ENCODE data around the gene APBA2.
"Not testable (repeated sequence)": the region's sequence is repeated elsewhere in the genome, so short reads cannot be mapped to it uniquely, and the experiment has no call there.

The APBA2 gene

DNA sequence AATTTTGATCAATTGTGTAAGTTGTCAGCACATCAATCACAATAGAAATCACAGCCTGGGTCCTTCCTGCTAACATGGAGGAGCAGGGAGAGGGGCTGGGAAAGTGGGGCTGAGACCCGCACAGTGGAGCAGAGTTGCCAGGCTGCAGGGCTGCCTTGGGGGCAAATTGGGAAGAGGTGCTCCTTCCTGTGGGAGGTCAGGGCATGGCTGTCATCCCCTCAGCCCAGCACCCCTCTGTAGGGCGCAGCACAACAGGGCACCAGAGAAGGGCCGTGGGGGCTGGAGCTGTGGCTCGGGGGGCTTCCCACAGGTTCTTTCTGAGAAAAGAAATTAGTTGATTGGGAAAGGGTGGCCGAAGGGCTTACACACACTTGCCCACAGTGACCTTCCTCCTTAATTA is 257.5 kb downstream of the APBA2 start:
- DNase-seq, result no peak

DNA sequence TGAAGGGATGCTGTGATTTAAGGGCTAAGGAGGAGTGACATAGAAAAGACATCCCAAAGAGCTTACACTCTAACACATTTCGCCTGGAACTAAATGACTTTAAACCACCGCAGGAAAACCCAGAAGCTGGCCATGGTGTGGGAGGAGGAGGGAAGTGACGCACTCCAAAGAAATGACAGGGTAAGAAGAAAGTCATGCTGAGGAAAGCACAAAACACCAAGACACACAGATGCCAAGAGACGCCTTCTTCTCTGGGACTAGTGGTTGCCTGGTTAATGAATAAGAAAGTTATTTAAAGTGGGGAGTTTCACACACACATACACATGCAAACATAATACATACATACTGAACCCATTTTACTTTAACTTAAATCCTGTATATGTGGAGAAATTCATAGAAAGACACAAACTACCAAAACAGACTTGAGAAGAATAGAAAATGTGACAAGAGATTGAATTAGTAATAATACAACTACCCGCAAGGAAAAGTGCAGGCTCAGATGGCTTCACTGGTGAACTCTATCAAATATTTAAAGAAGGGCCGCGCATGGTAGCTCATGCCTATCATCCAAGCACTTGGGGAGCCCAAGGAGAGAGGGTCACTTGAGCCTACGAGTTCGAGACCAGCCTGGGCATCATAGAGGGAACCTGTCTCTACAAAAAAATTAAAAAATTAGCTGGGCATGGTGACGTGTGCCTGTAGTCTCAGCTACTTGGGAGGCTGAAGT is 258.3 kb downstream of the APBA2 start:
- peak; percentile 83 for DNase-seq

- no peak for DNase-seq
These were observed 263.9 kb downstream of the APBA2 start for GRCh38 chr15:29149738-29150075.

GRCh38 chr15:29150515-29151483 is 265.0 kb downstream of the APBA2 start:
- no peak for DNase-seq

- DNase-seq, result no peak
These were observed 265.7 kb downstream of the APBA2 start for GRCh38 chr15:29151484-29151857.

DNA sequence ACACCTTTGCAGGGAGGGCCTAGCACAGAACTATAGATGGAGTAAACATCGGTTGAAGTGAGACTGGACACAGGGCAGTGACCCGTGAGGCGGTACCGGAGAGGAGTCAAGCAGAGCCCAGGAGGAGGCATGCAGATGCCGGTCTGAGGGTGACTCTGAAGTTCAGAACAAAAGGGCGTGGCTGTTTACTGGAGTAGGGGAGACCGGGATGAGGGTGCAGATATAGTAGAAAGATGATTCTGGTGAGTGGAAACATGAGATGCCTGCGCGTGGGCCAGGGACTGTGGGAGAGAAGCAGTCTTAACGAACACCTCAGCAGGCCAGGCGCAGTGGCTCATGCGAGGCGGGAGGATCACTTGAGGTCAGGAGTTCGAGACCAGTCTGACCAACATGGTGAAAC is 270.7 kb downstream of the APBA2 start:
- no peak for DNase-seq

- no peak for DNase-seq
These were observed 274.1 kb downstream of the APBA2 start for GRCh38 chr15:29159771-29160455.

DNA sequence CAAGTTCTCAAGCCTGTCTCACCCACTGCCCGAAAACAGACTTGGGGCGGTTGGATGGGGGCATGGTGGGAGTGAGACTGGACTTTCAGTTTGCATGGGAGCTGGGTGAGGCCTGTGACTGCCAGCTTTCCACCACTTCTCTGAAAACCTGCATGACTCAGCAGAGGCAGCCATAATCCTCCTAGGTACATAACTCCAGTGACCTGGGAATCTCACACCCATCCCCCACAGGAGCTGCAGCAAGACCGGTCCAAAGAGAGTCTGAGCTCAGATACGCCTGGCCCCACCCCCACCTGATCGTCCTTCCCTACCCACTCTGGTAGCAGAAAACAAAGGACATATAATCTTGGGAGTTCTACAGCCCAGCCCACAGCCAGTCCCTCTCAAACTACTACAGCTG is 276.6 kb downstream of the APBA2 start:
- DNase-seq, result no peak

DNA sequence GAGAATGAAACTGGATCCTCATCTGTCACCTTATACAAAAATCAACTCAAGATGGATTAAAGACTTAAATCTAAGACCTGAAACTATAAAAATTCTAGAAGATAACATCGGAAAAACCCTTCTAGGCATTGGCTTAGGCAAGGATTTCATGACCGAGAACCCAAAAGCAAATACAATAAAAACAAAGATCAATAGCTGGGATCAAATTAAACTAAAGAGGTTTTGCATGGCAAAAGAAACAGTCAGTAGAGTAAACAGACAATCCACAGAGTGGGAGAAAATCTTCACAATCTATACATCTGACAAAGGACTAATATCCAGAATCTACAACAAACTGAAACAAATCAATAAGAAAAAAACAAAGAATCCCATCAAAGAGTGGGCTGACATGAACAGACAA is 281.3 kb downstream of the APBA2 start:
- not testable (repeated sequence) for DNase-seq
